ENCODE results near the gene MED6. TPM values are rescaled to one million over a fixed set of nuclear protein-coding genes. Genes with fewer than 3 reads are reported as not detected.

MED6 gene
- polyA plus RNA-seq (2013, experiment 1 of 4), result 54.6 TPM
- polyA plus RNA-seq (2013, experiment 2 of 4), result 56.9 TPM
- 44.9 TPM for polyA plus RNA-seq (2013, experiment 3 of 4)
- polyA plus RNA-seq (2013, experiment 4 of 4), result 52.3 TPM

- Histone ChIP-seq H3K9me3 (ENCODE audit: control insufficient read depth, low read length) (no peaks in the 10 kb centered on the region), H3K27ac (ENCODE audit: insufficient read depth, low read depth, low read length, poor library complexity, severe bottlenecking) (peak within 1 kb of the TSS; percentile 47), H3K4me1 (ENCODE audit: control insufficient read depth, insufficient read depth, low read length) (peaks cover 7% of the 10 kb centered on the region), H3K36me3 (ENCODE audit: control insufficient read depth, insufficient read depth, low read length) (peaks cover 8% of the 10 kb centered on the region), H3K27me3 (ENCODE audit: control insufficient read depth, insufficient read depth, low read length, poor library complexity, severe bottlenecking) (peaks cover 8% of the 10 kb centered on the region), H3K4me3 (ENCODE audit: insufficient read depth, low read depth, low read length) (peak within 1 kb of the TSS; percentile 75)
- 1% methylated on average over 38 to 40 of the region's 43 CpGs for WGBS, 2 experiments
Observed at GRCh38 chr14:70600382-70601157, at the start of gene MED6. MED6 (minus strand) TSS chr14:70600655; CDS start chr14:70600637, 18 bp downstream.

GRCh38 chr14:70649803-70650202 lies 49.3 kb upstream of the MED6 start:
- H3K27ac ChIP-seq (ENCODE audit: insufficient read depth, low read depth, low read length, poor library complexity, severe bottlenecking), result no peak overlapping the region
- no peaks in the 10 kb centered on the region for H3K36me3 ChIP-seq (ENCODE audit: control insufficient read depth, insufficient read depth, low read length)
- H3K27me3 ChIP-seq (ENCODE audit: control insufficient read depth, insufficient read depth, low read length, poor library complexity, severe bottlenecking), result no peaks in the 10 kb centered on the region
- peaks cover 22% of the 10 kb centered on the region for H3K4me1 ChIP-seq (ENCODE audit: control insufficient read depth, insufficient read depth, low read length)
- 91 to 95% methylated on average over 4 of the region's 4 CpGs for WGBS, 2 experiments
- no peak overlapping the region for H3K4me3 ChIP-seq (ENCODE audit: insufficient read depth, low read depth, low read length)
- H3K9me3 ChIP-seq (ENCODE audit: control insufficient read depth, low read length), result no peaks in the 10 kb centered on the region

GRCh38 chr14:70648346-70648745 lies 47.9 kb upstream of the MED6 start:
- H3K4me1 ChIP-seq (ENCODE audit: control insufficient read depth, insufficient read depth, low read length), result peaks cover 22% of the 10 kb centered on the region
- H3K27me3 ChIP-seq (ENCODE audit: control insufficient read depth, insufficient read depth, low read length, poor library complexity, severe bottlenecking), result peaks cover 7% of the 10 kb centered on the region
- no peak overlapping the region for H3K27ac ChIP-seq (ENCODE audit: insufficient read depth, low read depth, low read length, poor library complexity, severe bottlenecking)

GRCh38 chr14:70646705-70647104 lies 46.2 kb upstream of the MED6 start:
- Histone ChIP-seq H3K27me3 (ENCODE audit: control insufficient read depth, insufficient read depth, low read length, poor library complexity, severe bottlenecking) (peaks cover 20% of the 10 kb centered on the region), H3K4me3 (ENCODE audit: insufficient read depth, low read depth, low read length) (no peak overlapping the region), H3K4me1 (ENCODE audit: control insufficient read depth, insufficient read depth, low read length) (peaks cover 18% of the 10 kb centered on the region), H3K9me3 (ENCODE audit: control insufficient read depth, low read length) (no peaks in the 10 kb centered on the region), H3K36me3 (ENCODE audit: control insufficient read depth, insufficient read depth, low read length) (no peaks in the 10 kb centered on the region), H3K27ac (ENCODE audit: insufficient read depth, low read depth, low read length, poor library complexity, severe bottlenecking) (no peak overlapping the region)
- 13 to 14% methylated on average over 2 of the region's 2 CpGs for WGBS, 2 experiments

More at GRCh38 chr14:70648346-70648745, 47.9 kb upstream of the MED6 start:
- Histone ChIP-seq H3K36me3 (ENCODE audit: control insufficient read depth, insufficient read depth, low read length) (no peaks in the 10 kb centered on the region), H3K9me3 (ENCODE audit: control insufficient read depth, low read length) (no peaks in the 10 kb centered on the region), H3K4me3 (ENCODE audit: insufficient read depth, low read depth, low read length) (no peak overlapping the region)

GRCh38 chr14:70645892-70646291 lies 45.4 kb upstream of the MED6 start:
- Histone ChIP-seq H3K9me3 (ENCODE audit: control insufficient read depth, low read length) (no peaks in the 10 kb centered on the region), H3K36me3 (ENCODE audit: control insufficient read depth, insufficient read depth, low read length) (no peaks in the 10 kb centered on the region), H3K4me3 (ENCODE audit: insufficient read depth, low read depth, low read length) (no peak overlapping the region), H3K27me3 (ENCODE audit: control insufficient read depth, insufficient read depth, low read length, poor library complexity, severe bottlenecking) (peaks cover 26% of the 10 kb centered on the region), H3K4me1 (ENCODE audit: control insufficient read depth, insufficient read depth, low read length) (peaks cover 18% of the 10 kb centered on the region), H3K27ac (ENCODE audit: insufficient read depth, low read depth, low read length, poor library complexity, severe bottlenecking) (no peak overlapping the region)
- WGBS, 2 experiments, result 85 to 86% methylated on average over 6 of the region's 6 CpGs

- H3K36me3 ChIP-seq (ENCODE audit: control insufficient read depth, insufficient read depth, low read length), result no peaks in the 10 kb centered on the region
- peaks cover 18% of the 10 kb centered on the region for H3K4me1 ChIP-seq (ENCODE audit: control insufficient read depth, insufficient read depth, low read length)
- no peak overlapping the region for H3K4me3 ChIP-seq (ENCODE audit: insufficient read depth, low read depth, low read length)
- WGBS, 2 experiments, result 81 to 84% methylated on average over 4 to 5 of the region's 5 CpGs
- no peak overlapping the region for H3K27ac ChIP-seq (ENCODE audit: insufficient read depth, low read depth, low read length, poor library complexity, severe bottlenecking)
- H3K27me3 ChIP-seq (ENCODE audit: control insufficient read depth, insufficient read depth, low read length, poor library complexity, severe bottlenecking), result peaks cover 38% of the 10 kb centered on the region
- no peaks in the 10 kb centered on the region for H3K9me3 ChIP-seq (ENCODE audit: control insufficient read depth, low read length)
Observed at GRCh38 chr14:70643967-70644366, 43.5 kb upstream of the MED6 start.

GRCh38 chr14:70642303-70643235 lies 42.1 kb upstream of the MED6 start:
- no peak overlapping the region for H3K27ac ChIP-seq (ENCODE audit: insufficient read depth, low read depth, low read length, poor library complexity, severe bottlenecking)

GRCh38 chr14:70641548-70642302 lies 41.3 kb upstream of the MED6 start, which contains the start of gene TTC9:
TTC9 (plus strand) TSS chr14:70641916; CDS start chr14:70642130, 214 bp downstream.
- H3K27me3 ChIP-seq (ENCODE audit: control insufficient read depth, insufficient read depth, low read length, poor library complexity, severe bottlenecking), result peaks cover 38% of the 10 kb centered on the region
- 0% methylated on average over 105 of the region's 105 CpGs for WGBS, 2 experiments
- H3K4me3 ChIP-seq (ENCODE audit: insufficient read depth, low read depth, low read length), result peak within 1 kb of the TSS; percentile 67
- peaks cover 8% of the 10 kb centered on the region for H3K4me1 ChIP-seq (ENCODE audit: control insufficient read depth, insufficient read depth, low read length)
- no peaks in the 10 kb centered on the region for H3K9me3 ChIP-seq (ENCODE audit: control insufficient read depth, low read length)
- no peaks in the 10 kb centered on the region for H3K36me3 ChIP-seq (ENCODE audit: control insufficient read depth, insufficient read depth, low read length)
- no peak within 1 kb of the TSS for H3K27ac ChIP-seq (ENCODE audit: insufficient read depth, low read depth, low read length, poor library complexity, severe bottlenecking)

More at GRCh38 chr14:70642303-70643235, 42.1 kb upstream of the MED6 start:
- Histone ChIP-seq H3K36me3 (ENCODE audit: control insufficient read depth, insufficient read depth, low read length) (no peaks in the 10 kb centered on the region), H3K4me1 (ENCODE audit: control insufficient read depth, insufficient read depth, low read length) (peaks cover 13% of the 10 kb centered on the region), H3K9me3 (ENCODE audit: control insufficient read depth, low read length) (no peaks in the 10 kb centered on the region), H3K4me3 (ENCODE audit: insufficient read depth, low read depth, low read length) (peak overlapping the region; percentile 67), H3K27me3 (ENCODE audit: control insufficient read depth, insufficient read depth, low read length, poor library complexity, severe bottlenecking) (peaks cover 38% of the 10 kb centered on the region)
- WGBS, 2 experiments, result 1% methylated on average over 51 of the region's 51 CpGs

- 3% methylated on average over 28 of the region's 28 CpGs for WGBS, 2 experiments
- Histone ChIP-seq H3K4me1 (ENCODE audit: control insufficient read depth, insufficient read depth, low read length) (peaks cover 2% of the 10 kb centered on the region), H3K36me3 (ENCODE audit: control insufficient read depth, insufficient read depth, low read length) (no peaks in the 10 kb centered on the region), H3K4me3 (ENCODE audit: insufficient read depth, low read depth, low read length) (peak overlapping the region; percentile 67), H3K9me3 (ENCODE audit: control insufficient read depth, low read length) (no peaks in the 10 kb centered on the region), H3K27ac (ENCODE audit: insufficient read depth, low read depth, low read length, poor library complexity, severe bottlenecking) (no peak overlapping the region), H3K27me3 (ENCODE audit: control insufficient read depth, insufficient read depth, low read length, poor library complexity, severe bottlenecking) (peaks cover 38% of the 10 kb centered on the region)
Observed at GRCh38 chr14:70640938-70641547, 40.6 kb upstream of the MED6 start.

Measured in ectodermal cell (in vitro differentiated cells).